ENCODE data around the gene PDE8B.
A peak's percentile ranks its signal among the peaks of the same experiment; 100 is the strongest.

DNA sequence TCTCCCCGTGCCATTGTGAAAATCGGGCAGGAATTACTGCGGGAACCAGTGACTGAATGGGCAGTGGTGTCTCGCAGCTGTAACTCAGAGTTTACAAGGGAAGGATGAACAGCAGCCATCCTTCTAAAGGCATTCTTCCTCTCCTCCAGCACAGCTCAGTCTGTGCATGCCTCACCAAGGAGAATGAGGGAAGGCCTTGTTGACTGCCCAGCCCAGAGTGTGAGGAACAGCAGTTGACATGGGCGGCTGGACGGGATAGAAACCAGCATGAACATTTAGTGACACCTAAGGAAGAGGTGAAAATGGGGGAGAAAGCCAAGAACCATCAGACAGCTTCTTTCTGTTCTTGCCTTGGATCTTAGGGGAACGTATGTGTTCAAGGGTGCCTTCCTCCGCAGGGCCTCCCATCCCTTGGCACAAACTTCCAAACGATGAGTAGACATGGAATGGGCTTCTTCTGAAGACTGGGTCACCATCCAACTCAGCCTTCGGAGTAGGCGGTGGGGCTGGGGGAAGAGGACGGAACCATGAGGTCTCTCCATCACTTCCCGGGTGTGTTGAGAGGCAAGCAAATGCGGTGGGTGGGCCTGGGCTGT lies 887 bp upstream of the PDE8B start:
- TF ChIP-seq, protein P1, sequence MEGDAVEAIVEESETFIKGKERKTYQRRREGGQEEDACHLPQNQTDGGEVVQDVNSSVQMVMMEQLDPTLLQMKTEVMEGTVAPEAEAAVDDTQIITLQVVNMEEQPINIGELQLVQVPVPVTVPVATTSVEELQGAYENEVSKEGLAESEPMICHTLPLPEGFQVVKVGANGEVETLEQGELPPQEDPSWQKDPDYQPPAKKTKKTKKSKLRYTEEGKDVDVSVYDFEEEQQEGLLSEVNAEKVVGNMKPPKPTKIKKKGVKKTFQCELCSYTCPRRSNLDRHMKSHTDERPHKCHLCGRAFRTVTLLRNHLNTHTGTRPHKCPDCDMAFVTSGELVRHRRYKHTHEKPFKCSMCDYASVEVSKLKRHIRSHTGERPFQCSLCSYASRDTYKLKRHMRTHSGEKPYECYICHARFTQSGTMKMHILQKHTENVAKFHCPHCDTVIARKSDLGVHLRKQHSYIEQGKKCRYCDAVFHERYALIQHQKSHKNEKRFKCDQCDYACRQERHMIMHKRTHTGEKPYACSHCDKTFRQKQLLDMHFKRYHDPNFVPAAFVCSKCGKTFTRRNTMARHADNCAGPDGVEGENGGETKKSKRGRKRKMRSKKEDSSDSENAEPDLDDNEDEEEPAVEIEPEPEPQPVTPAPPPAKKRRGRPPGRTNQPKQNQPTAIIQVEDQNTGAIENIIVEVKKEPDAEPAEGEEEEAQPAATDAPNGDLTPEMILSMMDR (optimal IDR thresholded peaks at IDR 0.05 in 1 of 3, IDR thresholded peaks at IDR 0.05 in 1 of 3, conservative IDR thresholded peaks at IDR 0.05 in 1 of 3; ENCODE audit: extremely low read depth in 1 of 3, insufficient read depth in 2 of 3, low read length in 3 of 3) = no peak
- peak; percentile 69 for TF ChIP-seq EZH2 (IDR thresholded peaks at IDR 0.05; ENCODE audit: low read length)

All from keratinocyte (primary cell).